NCI-H1092 (cell line): Measurements from ENCODE around the gene KIF6.

Experiments used
- DNase-seq: peaks from one replicate; lab custom pipeline; 2025; lab: John Stamatoyannopoulos, UW

KIF6 gene

DNA sequence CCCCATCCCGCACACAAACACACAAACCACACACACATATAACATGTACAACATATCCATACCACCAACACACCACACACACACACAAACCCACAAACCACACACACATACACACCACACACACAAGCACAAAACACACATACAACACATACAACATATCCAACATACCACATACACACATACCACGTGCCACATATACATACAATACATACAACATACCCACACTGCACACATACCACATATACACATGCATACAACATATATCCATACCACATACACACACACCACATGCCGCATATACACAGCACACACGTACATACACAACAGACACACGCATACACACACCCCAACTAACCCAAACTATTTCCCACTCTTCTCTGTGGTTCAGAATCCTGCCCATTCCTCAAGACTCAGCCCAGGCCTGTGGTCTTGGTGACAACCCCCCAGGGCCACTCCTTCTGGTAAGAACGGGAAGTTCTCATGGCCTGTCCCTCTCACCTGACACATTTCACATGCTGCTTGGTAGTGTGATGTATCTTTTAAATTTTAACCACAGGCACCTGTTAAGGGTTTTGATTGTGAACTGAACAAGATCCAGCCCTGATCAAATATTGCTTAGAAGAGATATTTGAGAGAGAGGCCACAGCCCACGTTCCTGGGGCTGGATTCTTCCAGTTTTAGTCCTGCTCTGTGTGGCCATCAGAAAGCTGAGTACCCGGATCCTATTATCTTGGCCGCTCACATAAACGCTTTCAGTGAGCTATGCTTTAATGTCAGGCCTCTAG, 346.8 kb downstream of the KIF6 start:
- DNase-seq, result no peak

GRCh38 chr6:39377539-39377950, 347.7 kb downstream of the KIF6 start:
- DNase-seq, result peak; percentile 28

GRCh38 chr6:39375405-39375804, 349.8 kb downstream of the KIF6 start:
- DNase-seq, result no peak

DNA sequence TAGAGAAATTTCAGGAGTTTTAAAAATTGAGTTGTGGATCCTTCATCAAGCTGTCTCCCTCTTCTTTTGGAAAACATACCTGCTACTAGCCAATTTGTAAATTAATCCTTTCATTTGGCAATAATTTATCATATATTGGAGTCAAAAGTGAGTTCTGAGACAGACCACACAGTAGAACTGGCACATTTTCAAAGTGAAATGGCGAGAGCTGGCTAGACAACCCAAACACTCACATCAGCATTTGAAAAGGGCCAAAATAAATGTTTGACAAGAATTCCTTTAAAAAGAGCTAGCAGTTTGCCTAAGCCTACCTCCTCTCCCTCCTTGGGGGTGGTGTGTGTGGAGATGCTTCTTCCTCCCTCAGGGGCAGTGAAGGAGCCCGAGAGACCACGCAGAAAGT, 354.8 kb downstream of the KIF6 start:
- no peak for DNase-seq

DNA sequence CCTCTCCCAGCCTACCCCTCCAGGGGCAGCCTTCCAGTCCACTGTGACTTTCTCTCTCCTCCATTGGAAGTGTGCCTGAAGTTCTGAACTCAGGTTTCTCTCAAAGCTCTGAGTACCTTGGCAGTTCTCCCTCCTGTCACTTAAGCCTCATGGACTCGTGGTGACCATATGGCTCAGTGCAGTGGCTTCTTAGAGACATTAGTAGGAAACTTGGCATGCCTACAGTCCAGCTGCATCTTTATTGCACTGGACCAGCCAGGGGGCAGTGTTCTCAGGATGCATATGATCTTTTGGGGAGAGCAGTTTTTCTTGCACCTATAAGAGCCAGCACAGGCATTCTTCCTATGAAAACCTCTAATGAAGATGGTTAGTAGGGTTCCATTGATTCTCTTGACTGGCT, 355.2 kb downstream of the KIF6 start:
- DNase-seq, result no peak

DNA sequence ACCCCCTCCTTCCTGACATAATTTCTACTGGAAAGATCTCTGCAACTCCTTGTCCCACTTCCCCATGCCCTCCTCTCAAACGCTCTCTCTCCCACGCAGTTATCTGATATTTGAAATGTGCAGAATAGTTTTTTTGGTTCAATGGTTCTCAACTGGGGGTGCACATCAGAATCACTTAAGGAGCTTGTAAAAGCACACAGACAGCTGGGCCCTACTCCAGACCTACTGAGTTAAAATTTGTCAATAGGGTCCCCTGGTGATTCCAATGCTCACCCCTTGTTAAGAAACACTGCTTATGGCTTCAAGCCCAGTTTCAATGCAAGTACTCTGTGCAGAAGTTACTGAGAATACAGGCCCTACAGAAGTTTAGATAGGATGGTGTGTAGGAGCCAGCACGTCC, 357.5 kb downstream of the KIF6 start:
- no peak for DNase-seq

GRCh38 chr6:39366931-39367618, 358.1 kb downstream of the KIF6 start:
- no peak for DNase-seq

DNA sequence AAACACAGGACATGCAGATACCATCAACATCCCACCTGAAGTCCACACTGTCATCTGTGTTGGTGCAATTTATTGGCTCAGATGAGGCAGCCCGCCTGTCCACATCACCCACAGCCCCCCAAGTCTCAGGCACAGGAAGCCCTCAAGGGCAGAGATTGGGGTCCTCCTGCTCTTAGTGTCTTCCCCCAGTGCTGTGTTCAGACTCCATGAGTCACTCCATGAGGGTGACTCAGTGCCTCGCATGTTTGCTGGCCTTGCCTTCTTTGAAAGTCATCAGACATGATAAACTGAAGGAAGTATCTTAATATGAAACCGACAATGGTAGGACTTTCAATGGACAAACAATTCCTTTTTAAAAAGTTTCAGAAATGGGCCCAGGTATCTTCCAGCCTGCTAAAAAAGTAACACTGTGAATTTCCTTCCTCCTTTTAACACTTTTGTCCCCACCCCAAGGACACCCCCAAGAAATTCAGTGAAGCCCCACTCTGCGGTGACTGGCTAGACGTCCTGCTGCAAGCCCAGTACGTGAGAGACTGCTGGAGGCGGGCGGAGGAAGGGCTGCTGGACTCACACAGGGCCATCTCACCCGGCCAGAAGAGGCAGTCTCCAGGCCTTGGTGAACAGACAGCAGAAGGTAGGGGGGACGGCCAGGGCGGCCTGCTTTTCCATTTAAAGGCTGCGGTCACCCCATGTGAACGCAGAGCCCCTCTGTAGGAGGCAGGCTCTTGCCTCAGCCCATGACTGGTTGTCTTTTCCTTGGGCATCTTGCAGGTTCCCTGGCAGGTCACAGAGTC, 359.7 kb downstream of the KIF6 start:
- DNase-seq, result no peak

DNA sequence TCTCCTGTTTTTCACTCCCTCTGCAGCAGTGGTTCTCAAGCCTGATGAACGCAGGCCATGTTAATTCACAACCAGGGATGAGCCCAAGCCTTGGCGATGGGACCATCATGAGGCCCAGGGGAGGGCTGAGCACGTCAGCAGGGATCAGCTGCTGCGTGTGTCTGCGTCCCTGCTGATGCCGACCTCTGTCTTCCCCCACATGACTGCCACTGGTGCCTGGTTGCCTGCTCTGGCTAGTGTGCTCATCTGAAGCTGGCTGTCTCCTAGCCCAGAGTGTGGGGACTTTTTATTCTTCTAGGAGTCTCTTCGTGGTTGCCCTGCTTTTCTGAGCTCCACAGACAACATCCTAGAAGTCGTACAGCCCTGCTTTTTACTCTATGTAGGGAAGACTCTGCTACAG, 361.9 kb downstream of the KIF6 start:
- no peak for DNase-seq

- DNase-seq, result no peak
These were observed 362.7 kb downstream of the KIF6 start for GRCh38 chr6:39362487-39362865.

DNA sequence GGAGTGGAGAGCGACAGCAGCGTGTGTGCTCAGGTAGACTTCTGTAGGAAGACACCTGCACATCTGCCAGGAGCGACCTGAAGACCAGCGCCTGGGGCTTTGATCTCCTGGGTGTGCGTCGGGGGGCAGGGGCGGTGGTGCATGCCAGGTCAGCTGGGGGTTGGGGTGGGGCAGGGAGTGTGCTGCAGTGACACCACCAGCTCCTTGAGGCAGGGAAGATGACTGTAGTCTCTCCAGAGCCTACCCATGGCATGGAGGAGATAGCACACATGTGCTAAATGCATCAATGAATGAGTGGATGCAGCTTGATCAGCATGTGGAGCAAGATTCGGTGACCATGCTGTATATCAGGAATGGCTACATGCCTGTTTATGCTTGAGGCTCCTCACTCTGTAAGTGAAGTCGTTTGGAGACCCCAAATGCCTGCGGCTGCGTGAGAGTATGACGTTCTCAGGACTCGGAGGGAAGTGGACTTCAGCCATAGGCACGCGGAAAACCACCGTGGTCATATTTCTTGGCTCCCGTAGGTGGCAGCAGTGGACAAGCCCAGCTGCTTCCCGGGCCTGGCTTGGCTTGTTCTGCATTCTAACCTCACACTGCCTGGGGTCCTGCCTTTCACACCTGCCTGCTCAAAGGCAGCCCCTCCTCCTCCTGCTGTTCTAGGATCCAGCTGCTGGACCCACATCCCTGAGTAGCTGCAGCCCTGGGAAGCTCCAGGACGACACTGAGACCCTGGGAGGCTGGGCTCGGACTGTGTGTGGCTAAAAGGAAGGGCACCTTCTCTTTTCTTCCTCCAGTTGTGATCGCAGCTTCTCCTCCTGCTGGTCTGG, 363.3 kb downstream of the KIF6 start:
- DNase-seq, result peak; percentile 70

DNA sequence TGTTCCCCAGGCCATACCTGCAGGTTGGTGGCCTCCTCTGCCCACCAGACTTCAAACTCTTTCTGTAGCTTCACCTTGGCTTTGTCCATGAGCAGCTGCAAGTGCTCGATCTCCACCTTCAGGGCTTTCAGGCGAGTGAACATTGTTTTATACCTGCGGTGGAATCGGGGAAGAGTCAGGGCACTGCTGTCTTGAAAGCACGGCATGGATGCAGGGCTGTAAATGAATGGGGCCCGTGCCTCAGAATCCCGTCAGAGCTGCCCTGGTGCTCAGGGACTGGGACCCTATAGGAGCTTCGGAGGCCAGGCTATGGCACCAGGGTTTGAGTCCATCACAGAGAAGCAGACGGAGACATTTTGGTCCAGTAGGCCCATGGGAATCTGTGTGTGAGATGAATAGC, 364.8 kb downstream of the KIF6 start:
- DNase-seq, result no peak

- peak; percentile 76 for DNase-seq
These were observed 367.1 kb downstream of the KIF6 start for GRCh38 chr6:39357998-39358686.

GRCh38 chr6:39353698-39354315, 371.4 kb downstream of the KIF6 start:
- DNase-seq, result no peak

GRCh38 chr6:39350723-39351505, 374.3 kb downstream of the KIF6 start:
- no peak for DNase-seq

GRCh38 chr6:39348740-39349139, 376.5 kb downstream of the KIF6 start:
- no peak for DNase-seq

DNA sequence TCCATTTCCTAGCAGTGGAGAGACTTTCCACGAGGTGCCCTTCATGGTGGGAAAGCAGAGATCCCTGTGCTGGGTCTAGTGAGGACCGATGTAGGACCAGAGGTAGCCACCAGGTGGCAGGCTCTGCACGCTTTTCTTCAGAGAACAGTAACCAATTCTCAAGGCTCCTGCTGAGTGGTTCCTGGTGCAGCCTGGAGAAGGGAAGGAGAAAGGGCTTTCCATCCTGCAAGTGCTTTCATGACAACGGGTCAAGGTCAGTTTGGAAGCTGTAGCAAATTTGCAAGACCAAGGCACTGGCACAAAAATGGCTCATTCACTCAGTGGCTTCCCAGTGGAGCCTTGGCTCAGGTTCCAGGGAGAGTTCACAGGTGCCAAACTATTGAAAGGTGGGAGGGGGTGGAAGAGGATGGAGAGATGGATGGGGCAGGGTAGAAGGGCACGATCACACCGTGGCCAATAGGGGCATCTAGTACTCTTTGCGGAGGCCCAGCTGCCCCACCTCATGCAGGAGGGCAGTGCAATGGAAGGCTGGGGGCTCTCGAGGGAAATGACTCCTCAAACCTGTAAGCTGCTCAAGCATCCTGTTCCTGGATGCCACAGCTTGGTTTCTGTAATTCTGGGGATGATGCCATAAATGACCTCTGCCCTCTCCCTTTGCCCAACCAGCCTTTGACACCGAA, 377.2 kb downstream of the KIF6 start:
- DNase-seq, result peak; percentile 20

DNA sequence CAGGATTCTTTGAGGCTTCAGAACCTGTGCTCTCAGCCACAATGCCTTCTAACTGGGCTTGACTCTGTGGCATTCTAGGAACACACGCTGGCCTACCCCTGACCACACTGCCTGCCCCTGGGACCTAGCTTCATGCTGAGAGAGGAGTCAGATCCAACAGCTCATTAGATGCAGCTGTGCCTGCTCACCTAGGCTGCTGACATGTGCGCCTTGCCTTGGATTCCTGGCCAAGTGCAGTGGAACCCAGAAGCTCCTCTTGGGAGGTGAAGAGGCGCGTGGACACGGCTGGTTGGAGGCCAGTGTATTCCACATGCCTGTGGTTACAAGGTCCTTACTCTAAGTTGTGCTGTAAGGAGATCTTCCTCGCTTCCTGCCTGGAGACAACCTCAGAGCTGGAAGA, 378.0 kb downstream of the KIF6 start:
- no peak for DNase-seq

GRCh38 chr6:39344821-39345280, 380.4 kb downstream of the KIF6 start:
- DNase-seq, result no peak
